Esophagus (tissue), 2 donors: ENCODE results near the gene FARSB. TPM values are rescaled to one million over a fixed set of nuclear protein-coding genes. Genes with fewer than 3 reads are reported as not detected.

ENCODE experiments used
- H3K27ac ChIP-seq, 2 donors: one replicate each; pipeline ENCODE4 v1.5.1; 2013; ENCODE audit warnings: low read depth in 2 of 2, mild to moderate bottlenecking in 2 of 2, inconsistent platforms in 1 of 2, low read length in 1 of 2, moderate library complexity in 1 of 2
- H3K27me3 ChIP-seq, 2 donors: one replicate each; pipeline ENCODE4 v1.6.1; 2013; ENCODE audit warnings: low read length in 2 of 2, control low read depth in 1 of 2, mild to moderate bottlenecking in 1 of 2; ENCODE audit not compliant: insufficient read depth in 2 of 2, control insufficient read depth in 1 of 2
- H3K36me3 ChIP-seq, 2 donors: one replicate each; pipeline ENCODE4 v1.6.1; 2013; ENCODE audit warnings: low read length in 1 of 2; ENCODE audit not compliant: control insufficient read depth in 2 of 2, insufficient read depth in 2 of 2
- H3K4me1 ChIP-seq, 2 donors: one replicate each; pipeline ENCODE4 v1.6.1; 2013; ENCODE audit warnings: low read length in 1 of 2; ENCODE audit not compliant: control insufficient read depth in 2 of 2, insufficient read depth in 2 of 2
- H3K4me3 ChIP-seq, 2 donors: one replicate each; pipeline ENCODE4 v1.5.1; 2013; ENCODE audit warnings: low read length in 2 of 2, mild to moderate bottlenecking in 2 of 2, low read depth in 1 of 2, moderate library complexity in 1 of 2
- H3K9me3 ChIP-seq, 2 donors: one replicate each; pipeline ENCODE4 v1.6.1; 2013; ENCODE audit warnings: mild to moderate bottlenecking in 2 of 2, low read depth in 1 of 2, low read length in 1 of 2, moderate library complexity in 1 of 2; ENCODE audit not compliant: control insufficient read depth in 2 of 2, insufficient read depth in 1 of 2
- WGBS, 2 donors: extraction: QIAGEN DNeasy Blood & Tissue Kit; methylation state at CpG; one replicate each; pipeline ENCODE4 v1.1.7; 2013; 5-methylcytosine and 5-hydroxymethylcytosine counted together
- polyA plus RNA-seq, 2 donors: library from polyadenylated mRNA; stranded (reverse); fragments of 200-250 nt; gene quantifications; one replicate each; pipeline ENCODE4 v1.2.3, GENCODE V29; 2013
- donor health status: healthy with polysubstance abuse.
- donor health status: Bipolar disorder and iron deficiency.

Gene FARSB
- polyA plus RNA-seq, 2 donors: 12.6 to 22.5 TPM

DNA sequence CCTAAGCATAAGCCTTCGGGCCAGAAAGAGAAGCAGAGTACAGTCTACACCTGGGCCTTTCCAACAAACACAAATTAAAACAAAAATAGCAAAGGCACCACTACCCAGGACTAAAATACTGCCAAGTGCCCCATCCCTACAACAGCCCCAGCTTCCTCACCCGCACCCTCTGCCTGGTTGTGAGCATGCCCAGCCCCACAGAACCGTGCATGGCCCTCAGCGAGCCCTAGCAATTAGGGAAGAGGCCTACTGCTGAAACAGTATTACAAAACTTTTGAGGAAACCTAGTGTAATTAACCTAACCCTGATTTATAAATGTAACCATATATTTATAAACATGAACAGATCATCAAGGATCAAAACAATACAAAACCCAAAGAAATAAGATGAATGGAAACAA lies 44.2 kb downstream of the FARSB start:
- no peaks in the 10 kb centered on the region for H3K27me3 ChIP-seq
- H3K27ac ChIP-seq: no peak overlapping the region
- WGBS, 2 donors: 91 to 94% methylated on average over 4 of the region's 4 CpGs
- no peaks in the 10 kb centered on the region for H3K9me3 ChIP-seq
- peaks cover 0 to 11% of the 10 kb centered on the region in 2 donors for H3K36me3 ChIP-seq
- H3K4me3 ChIP-seq: no peak overlapping the region
- H3K4me1 ChIP-seq: no peaks in the 10 kb centered on the region

DNA sequence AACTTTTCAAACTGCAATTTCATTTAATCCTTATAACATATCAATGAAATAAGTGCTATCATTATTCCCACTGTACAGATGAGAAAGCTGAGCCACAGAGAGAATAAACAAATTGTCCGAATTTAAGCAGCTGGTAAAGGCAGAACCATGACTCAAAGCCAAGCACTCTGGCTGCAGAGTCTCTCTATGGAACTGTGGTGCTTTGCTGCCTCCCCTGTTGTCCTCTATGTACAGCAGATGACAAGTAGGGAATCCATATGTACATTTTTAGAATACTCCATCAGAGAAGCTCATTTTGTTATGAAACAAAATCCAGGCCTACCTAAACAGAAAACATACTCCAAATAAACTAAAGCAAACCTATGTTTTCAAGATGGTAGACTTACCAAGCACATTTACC lies 45.1 kb downstream of the FARSB start:
- H3K4me3 ChIP-seq: no peak overlapping the region
- 76 to 79% methylated on average over 1 of the region's 1 CpG for WGBS, 2 donors
- H3K27me3 ChIP-seq: no peaks in the 10 kb centered on the region
- H3K27ac ChIP-seq: no peak overlapping the region
- H3K4me1 ChIP-seq: no peaks in the 10 kb centered on the region
- H3K36me3 ChIP-seq: peaks cover 2 to 11% of the 10 kb centered on the region in 2 donors
- no peaks in the 10 kb centered on the region for H3K9me3 ChIP-seq

DNA sequence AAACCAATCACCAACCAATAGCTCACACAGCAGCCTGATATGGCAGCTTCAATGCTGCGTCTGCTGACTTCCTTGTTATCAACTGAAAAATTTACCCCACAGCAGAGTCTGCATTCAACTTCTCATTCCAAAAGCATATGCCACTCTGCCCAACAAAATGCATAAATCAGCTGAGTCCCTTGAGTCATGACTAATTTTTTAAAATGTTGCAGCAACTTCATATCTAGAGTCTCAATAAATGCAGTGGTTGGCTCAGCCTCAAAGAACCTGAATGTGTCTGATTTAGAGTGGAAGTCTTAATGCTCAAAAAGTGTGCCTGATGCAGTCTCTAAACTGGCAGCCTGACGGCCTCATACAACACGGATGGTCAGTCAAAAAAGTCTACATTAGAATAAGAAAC lies 46.5 kb downstream of the FARSB start:
- 88 to 93% methylated on average over 3 of the region's 3 CpGs for WGBS, 2 donors
- H3K9me3 ChIP-seq: no peaks in the 10 kb centered on the region

DNA sequence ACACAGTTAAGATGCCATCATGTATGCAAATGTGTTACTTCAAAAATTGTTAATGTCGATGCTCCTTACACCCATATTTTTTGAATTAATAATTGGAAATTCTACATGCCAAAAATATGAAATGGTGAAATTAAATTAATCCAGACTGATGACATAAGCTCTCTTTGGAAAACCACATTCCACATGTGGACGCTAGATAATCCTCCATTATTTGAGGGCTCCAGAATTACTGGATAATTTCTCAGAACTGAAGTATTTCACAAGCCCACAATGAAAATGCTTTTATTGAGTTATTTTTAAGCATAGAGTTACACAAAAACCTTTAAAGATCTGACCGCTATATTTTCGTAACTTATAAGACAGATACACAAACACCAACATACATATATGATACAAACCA lies 47.8 kb downstream of the FARSB start:
- Histone ChIP-seq H3K27me3 (no peaks in the 10 kb centered on the region), H3K36me3 (peaks cover 2 to 3% of the 10 kb centered on the region in 2 donors), H3K9me3 (no peaks in the 10 kb centered on the region), H3K4me1 (no peaks in the 10 kb centered on the region), H3K4me3 (no peak overlapping the region), H3K27ac (no peak overlapping the region)
- WGBS, 2 donors: 70 to 89% methylated on average over 4 of the region's 4 CpGs

More for the DNA sequence above, 46.5 kb downstream of the FARSB start:
- H3K27ac ChIP-seq: no peak overlapping the region
- H3K36me3 ChIP-seq: peaks cover 2 to 3% of the 10 kb centered on the region in 2 donors
- H3K4me1 ChIP-seq: no peaks in the 10 kb centered on the region
- H3K27me3 ChIP-seq: no peaks in the 10 kb centered on the region
- no peak overlapping the region for H3K4me3 ChIP-seq

DNA sequence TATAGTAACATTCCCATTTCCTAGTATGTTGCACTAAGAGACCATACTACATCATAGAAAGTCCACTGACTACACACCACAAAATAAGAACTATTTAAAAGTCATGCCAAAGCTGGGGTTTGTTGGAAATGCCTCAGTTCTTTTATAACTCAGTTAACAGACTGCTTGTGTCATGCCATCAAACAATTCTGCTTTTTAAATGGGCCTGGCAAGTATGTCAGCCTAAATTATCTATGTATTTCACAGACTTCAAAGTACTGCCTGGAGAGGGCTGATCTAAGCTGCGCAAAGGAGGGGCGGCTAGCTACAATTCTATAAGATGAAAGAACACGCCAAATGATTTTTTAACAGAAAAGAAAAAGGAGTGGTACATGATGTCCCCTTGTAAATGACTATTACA lies 49.6 kb downstream of the FARSB start:
- Histone ChIP-seq H3K27me3 (no peaks in the 10 kb centered on the region), H3K27ac (no peak overlapping the region), H3K9me3 (no peaks in the 10 kb centered on the region), H3K4me1 (no peaks in the 10 kb centered on the region), H3K4me3 (no peak overlapping the region), H3K36me3 (peaks cover 0 to 2% of the 10 kb centered on the region in 2 donors)
- 95 to 98% methylated on average over 3 of the region's 3 CpGs for WGBS, 2 donors

DNA sequence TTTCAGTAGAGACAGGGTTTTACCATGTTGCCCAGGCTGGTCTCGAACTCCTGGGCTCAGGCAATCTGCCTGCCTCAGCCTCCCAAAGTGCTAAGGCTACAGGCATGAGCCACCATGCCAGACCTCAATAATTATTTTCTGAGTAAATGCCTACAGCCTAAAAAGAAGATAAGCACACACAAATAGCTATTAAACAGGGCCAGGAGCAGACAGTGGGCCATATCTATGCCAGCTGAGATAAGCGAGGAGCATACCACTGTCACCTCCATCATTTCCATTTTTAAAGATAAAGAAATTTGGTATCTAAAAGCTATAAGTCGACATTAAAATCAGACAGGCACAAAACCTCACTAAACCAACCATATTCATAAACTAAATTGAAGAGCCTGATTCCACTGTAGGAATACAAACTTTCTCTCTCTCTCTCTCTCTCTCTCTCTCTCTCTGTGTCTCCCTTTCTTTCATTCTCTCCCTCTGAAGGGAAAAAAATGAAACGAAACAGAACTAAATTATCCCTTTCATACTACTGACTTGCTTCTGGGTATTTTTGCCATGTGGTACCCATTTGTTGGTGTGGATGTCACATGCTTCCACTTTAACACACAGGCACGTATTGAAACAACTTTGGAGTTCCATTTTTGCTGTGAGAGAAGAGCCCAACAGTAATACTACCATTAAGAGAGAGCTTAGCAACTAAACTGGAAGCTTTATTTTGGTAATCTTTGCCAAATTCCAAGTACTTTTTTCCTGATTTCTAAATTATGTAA lies 51.0 kb downstream of the FARSB start:
- H3K4me1 ChIP-seq: no peaks in the 10 kb centered on the region
- H3K27ac ChIP-seq: no peak overlapping the region
- H3K9me3 ChIP-seq: no peaks in the 10 kb centered on the region
- H3K4me3 ChIP-seq: no peak overlapping the region
- H3K27me3 ChIP-seq: no peaks in the 10 kb centered on the region
- WGBS, 2 donors: 88 to 94% methylated on average over 5 of the region's 5 CpGs
- peaks cover 0 to 2% of the 10 kb centered on the region in 2 donors for H3K36me3 ChIP-seq

DNA sequence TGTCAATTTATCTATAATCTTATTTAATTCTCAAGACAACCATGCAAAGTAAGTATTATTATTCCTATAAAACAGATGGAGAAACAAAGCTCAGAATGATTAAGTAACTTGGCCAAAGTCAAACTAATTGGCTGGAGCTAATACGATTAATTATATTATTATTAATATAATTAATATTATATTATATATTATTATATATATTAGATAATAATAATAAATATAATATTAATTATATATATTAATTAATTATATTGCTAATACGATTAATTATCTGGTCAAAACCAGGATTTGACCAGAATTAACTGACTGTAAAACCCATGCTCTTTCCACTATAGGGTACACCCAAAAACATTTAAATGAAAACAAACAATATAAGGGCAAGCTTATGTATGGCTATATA lies 52.4 kb downstream of the FARSB start:
- Histone ChIP-seq H3K4me1 (no peaks in the 10 kb centered on the region), H3K27ac (no peak overlapping the region), H3K9me3 (no peaks in the 10 kb centered on the region), H3K4me3 (no peak overlapping the region), H3K36me3 (peaks cover 0 to 2% of the 10 kb centered on the region in 2 donors), H3K27me3 (no peaks in the 10 kb centered on the region)
- WGBS, 2 donors: 95 to 96% methylated on average over 2 of the region's 2 CpGs

DNA sequence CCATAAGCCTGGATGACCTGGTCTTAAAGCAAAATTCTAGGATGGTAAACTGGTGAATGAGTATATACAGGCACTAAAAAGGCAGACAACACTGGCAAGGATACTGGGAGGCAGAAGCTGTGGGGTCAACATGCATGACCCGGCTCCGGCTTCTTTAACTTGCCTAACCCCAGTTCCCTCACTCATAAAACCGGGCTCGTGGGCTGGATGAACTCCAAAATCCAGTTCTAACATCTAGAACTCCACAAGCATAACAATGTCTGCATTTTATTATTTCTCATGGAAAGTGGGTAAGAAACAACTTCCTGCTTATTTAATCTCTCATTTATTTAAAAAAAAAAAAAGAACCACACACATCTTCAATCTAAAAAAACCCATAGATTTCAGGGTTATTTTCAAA lies 57.3 kb downstream of the FARSB start:
- WGBS, 2 donors: 80 to 95% methylated on average over 4 of the region's 4 CpGs
- H3K4me1 ChIP-seq: no peaks in the 10 kb centered on the region
- no peak overlapping the region for H3K27ac ChIP-seq
- H3K9me3 ChIP-seq: no peaks in the 10 kb centered on the region
- no peaks in the 10 kb centered on the region for H3K36me3 ChIP-seq
- no peaks in the 10 kb centered on the region for H3K27me3 ChIP-seq
- H3K4me3 ChIP-seq: no peak overlapping the region

DNA sequence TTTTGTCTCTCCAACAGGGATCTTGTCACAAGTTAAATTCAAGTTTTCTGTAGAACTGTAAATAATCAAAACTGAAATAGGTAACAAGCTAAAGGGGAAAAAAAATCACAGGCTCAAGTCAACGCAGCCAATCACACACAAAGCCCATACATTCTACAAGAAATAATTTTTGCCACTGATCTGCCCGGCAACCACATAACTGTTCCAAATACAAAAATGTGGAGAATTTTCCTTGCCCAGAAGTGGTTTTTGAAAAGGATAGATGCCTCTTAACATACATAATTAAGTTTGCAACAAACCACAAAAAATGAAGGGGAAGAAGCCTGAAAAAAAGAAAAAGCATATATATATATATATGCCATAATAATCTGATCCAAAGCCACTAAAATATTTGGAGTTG lies 60.3 kb downstream of the FARSB start:
- H3K27ac ChIP-seq: no peak overlapping the region
- H3K27me3 ChIP-seq: no peaks in the 10 kb centered on the region
- no peaks in the 10 kb centered on the region for H3K4me1 ChIP-seq
- no peak overlapping the region for H3K4me3 ChIP-seq
- 87 to 94% methylated on average over 2 of the region's 2 CpGs for WGBS, 2 donors
- no peaks in the 10 kb centered on the region for H3K36me3 ChIP-seq
- H3K9me3 ChIP-seq: no peaks in the 10 kb centered on the region

DNA sequence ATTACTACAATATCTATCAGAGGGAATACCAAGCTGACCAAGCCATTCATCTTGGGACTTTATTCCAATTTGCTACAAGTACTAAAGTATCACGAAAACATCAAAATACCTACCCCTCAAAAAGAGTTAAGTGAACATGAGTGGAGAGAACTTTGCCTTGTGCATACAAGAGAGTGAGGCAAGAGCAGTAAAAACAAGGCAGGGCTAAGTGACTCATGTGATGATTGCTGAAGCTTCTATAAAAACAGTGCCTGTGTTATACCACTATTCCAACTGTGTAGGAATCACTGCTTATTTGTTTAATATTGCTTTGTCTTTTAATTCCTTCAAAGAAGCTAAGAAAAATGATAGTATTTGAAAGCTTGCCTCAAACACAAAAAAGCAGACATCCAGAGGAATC lies 61.2 kb downstream of the FARSB start:
- whole genome bisulfite sequencing, 2 donors: 72 to 91% methylated on average over 1 of the region's 1 CpG
- Histone ChIP-seq H3K27me3 (no peaks in the 10 kb centered on the region), H3K27ac (no peak overlapping the region), H3K9me3 (no peaks in the 10 kb centered on the region), H3K4me1 (no peaks in the 10 kb centered on the region), H3K4me3 (no peak overlapping the region), H3K36me3 (no peaks in the 10 kb centered on the region)
